RWPE2 (cell line): Measurements from ENCODE around the gene INO80B.
A peak's percentile ranks its signal among the peaks of the same experiment; 100 is the strongest.

Source experiments
- ATAC-seq: fragments of 200-7000 bp; cut with Tn5 transposase; 3 replicates; pipeline ENCODE4 v1.9.1; 2021; ENCODE audit warnings: low read depth
- DNase-seq: peaks from one replicate; pipeline ENCODE4 v3.0.0-alpha.2; 2020; ENCODE audit warnings: low spot score
- H3K27ac ChIP-seq: fragments of 450-650 bp; 2 replicates; pipeline ENCODE4 v1.5.1; 2017; ENCODE audit warnings: mild to moderate bottlenecking; ENCODE audit not compliant: poor library complexity, severe bottlenecking
- H3K27me3 ChIP-seq: fragments of 250-450 bp; sonication (Bioruptor Pico); 2 replicates; pipeline ENCODE4 v1.5.1; 2021; ENCODE audit warnings: mild to moderate bottlenecking, moderate library complexity; ENCODE audit not compliant: insufficient read depth, poor library complexity, severe bottlenecking
- H3K36me3 ChIP-seq: fragments of 250-450 bp; sonication (Bioruptor Pico); 2 replicates; pipeline ENCODE4 v1.5.1; 2020; ENCODE audit warnings: low read depth, mild to moderate bottlenecking, moderate library complexity
- H3K4me1 ChIP-seq: fragments of 250-450 bp; sonication (Bioruptor Pico); 2 replicates; pipeline ENCODE4 v1.5.1; 2021; ENCODE audit warnings: mild to moderate bottlenecking, moderate library complexity; ENCODE audit not compliant: insufficient read depth, poor library complexity, severe bottlenecking
- H3K4me3 ChIP-seq: fragments of 250-450 bp; sonication (Bioruptor Pico); 2 replicates; pipeline ENCODE4 v1.5.1; 2021; ENCODE audit warnings: mild to moderate bottlenecking, moderate library complexity; ENCODE audit not compliant: severe bottlenecking
- H3K9me3 ChIP-seq: fragments of 250-450 bp; sonication (Bioruptor Pico); 2 replicates; pipeline ENCODE4 v1.5.1; 2021; ENCODE audit warnings: mild to moderate bottlenecking, moderate library complexity; ENCODE audit not compliant: severe bottlenecking
- CTCF ChIP-seq: fragments of 450-650 bp; IDR thresholded peaks from one replicate; pipeline ENCODE4 v1.5.1; 2017; ENCODE audit warnings: mild to moderate bottlenecking, moderate library complexity; ENCODE audit not compliant: poor library complexity, severe bottlenecking

INO80B gene

GRCh38 chr2:74498500-74499266, 43.8 kb downstream of the INO80B start:
- H3K4me3 ChIP-seq = peak overlapping the region; percentile 2
- H3K36me3 ChIP-seq = no peaks in the 10 kb centered on the region
- DNase-seq (no peak), ATAC-seq (peak; percentile 54)
- no peak for TF ChIP-seq CTCF
- peaks cover 14% of the 10 kb centered on the region for H3K27me3 ChIP-seq
- peaks cover 8% of the 10 kb centered on the region for H3K4me1 ChIP-seq
- H3K9me3 ChIP-seq = no peaks in the 10 kb centered on the region
- H3K27ac ChIP-seq = no peak overlapping the region

- peak; percentile 14 for ATAC-seq
- peaks cover 14% of the 10 kb centered on the region for H3K27me3 ChIP-seq
- peak within 1 kb of the TSS; percentile 2 for H3K4me3 ChIP-seq
Observed at GRCh38 chr2:74499267-74499939, 44.5 kb downstream of the INO80B start, which contains the start of gene LBX2. LBX2 (minus strand) TSS chr2:74499603; CDS start chr2:74499537, 66 bp downstream.

GRCh38 chr2:74499940-74500577, 45.2 kb downstream of the INO80B start:
- no peak for TF ChIP-seq CTCF
- Histone ChIP-seq H3K27me3 (peaks cover 14% of the 10 kb centered on the region), H3K9me3 (no peaks in the 10 kb centered on the region), H3K27ac (no peak overlapping the region), H3K4me3 (no peak overlapping the region), H3K4me1 (peaks cover 8% of the 10 kb centered on the region), H3K36me3 (peaks cover 3% of the 10 kb centered on the region; the same call in 1 of the 2 replicates)
- DNase-seq (no peak), ATAC-seq (no peak)

More at GRCh38 chr2:74499267-74499939, 44.5 kb downstream of the INO80B start, which contains the start of gene LBX2:
- H3K9me3 ChIP-seq = no peaks in the 10 kb centered on the region
- H3K4me1 ChIP-seq = peaks cover 8% of the 10 kb centered on the region
- DNase-seq = no peak
- no peak for TF ChIP-seq CTCF
- no peaks in the 10 kb centered on the region for H3K36me3 ChIP-seq
- no peak within 1 kb of the TSS for H3K27ac ChIP-seq

- Histone ChIP-seq H3K4me1 (peaks cover 8% of the 10 kb centered on the region), H3K9me3 (no peaks in the 10 kb centered on the region), H3K4me3 (no peak overlapping the region), H3K36me3 (peaks cover 8% of the 10 kb centered on the region), H3K27me3 (peaks cover 14% of the 10 kb centered on the region), H3K27ac (no peak overlapping the region)
- ATAC-seq = no peak
- no peak for TF ChIP-seq CTCF
- DNase-seq = no peak
Observed at GRCh38 chr2:74500578-74500946, 45.7 kb downstream of the INO80B start.
